ENCODE measurements around the gene PRRX1. TPM values are rescaled to one million over a fixed set of nuclear protein-coding genes. Genes with fewer than 3 reads are reported as not detected.
A peak's percentile ranks its signal among the peaks of the same experiment; 100 is the strongest.

The PRRX1 gene
- total RNA-seq (2014; rRNA removed; shearing (Covaris generic)): 0.10 TPM in 1 of 2 replicates, not detected in the other

DNA sequence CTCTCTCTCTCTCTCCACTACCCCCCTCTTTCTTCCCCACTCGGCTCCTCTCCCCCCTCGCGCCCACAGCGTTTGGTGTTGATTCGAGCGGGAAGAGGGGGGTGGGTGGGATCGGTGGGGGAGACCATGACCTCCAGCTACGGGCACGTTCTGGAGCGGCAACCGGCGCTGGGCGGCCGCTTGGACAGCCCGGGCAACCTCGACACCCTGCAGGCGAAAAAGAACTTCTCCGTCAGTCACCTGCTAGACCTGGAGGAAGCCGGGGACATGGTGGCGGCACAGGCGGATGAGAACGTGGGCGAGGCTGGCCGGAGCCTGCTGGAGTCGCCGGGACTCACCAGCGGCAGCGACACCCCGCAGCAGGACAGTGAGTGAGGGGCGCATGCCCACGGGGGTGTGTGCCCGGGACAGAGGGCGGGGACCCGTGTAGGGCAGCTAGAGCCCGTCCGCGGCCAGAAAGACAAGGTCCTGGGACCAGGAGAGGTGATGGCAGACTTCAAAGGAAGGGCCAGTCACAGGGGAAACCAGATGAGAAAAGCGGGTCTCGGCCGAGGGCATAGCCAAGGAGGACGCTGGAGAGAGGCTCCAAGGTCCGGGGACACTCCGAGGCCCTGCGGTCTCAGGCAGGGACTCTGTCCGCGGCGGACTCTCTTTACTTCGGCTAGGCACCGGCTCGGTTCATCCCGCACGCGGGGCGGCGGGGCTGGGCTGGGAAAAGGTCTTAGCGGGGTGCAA is at the start of gene PRRX1:
PRRX1 (plus strand) TSS at position 39 of the 735 bp plus-strand sequence; CDS start at position 127, 88 bp downstream.
- DNase-seq (ENCODE audit: low spot score): no peak

DNA sequence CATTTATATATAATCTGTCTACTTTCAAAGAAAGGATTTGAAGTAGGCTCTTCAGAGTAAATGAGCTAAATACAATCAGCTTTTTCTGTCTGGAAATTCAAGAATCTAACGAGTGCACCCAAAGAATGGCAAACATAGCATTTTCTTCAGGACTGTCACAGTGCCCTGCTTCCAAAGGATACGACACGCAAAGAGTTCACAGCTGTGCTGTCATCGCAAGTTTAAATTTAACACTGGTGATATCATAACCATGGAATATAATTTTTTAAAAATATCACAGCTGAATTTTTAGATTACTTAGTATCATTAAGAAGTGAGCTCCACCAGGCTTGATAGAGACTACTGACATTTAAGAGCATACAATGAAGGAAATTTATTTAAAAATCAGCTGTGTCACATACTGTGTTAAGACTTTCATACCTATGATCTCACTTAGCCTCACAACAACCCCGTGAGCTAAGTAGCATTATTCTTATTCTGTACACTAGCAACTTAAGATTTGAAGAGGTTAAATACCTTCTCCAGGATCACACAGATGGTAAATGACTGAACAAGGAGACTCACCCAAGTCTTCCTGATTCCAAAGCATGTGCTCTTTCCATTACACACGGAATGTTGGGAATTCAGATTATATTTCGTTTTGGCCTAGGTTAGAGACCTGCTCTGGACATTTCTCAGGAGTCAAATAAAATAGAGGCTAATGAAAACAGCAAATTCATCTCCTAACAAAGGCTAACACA is 46.2 kb upstream of the PRRX1 start:
- DNase-seq (ENCODE audit: low spot score): no peak

DNA sequence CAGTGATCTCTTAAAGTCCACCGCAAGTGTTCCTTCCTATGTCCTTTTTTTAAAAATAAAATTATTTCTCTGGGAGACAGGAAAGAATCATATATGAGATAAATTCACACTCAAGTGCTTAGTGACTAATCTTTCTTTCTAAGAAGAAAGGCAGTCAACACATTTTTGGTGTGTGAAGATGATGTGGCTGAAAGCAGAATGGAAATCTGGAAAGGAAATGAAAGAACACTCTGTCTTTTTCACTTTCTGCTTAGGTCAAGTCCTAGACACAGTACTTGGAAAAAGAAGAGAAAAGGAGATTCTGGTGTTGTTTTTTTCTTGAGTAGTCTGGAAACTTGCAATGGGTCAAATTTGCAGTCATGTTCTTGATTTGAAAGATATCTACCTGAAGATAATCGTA is 45.5 kb upstream of the PRRX1 start:
- no peak for DNase-seq (ENCODE audit: low spot score)

DNA sequence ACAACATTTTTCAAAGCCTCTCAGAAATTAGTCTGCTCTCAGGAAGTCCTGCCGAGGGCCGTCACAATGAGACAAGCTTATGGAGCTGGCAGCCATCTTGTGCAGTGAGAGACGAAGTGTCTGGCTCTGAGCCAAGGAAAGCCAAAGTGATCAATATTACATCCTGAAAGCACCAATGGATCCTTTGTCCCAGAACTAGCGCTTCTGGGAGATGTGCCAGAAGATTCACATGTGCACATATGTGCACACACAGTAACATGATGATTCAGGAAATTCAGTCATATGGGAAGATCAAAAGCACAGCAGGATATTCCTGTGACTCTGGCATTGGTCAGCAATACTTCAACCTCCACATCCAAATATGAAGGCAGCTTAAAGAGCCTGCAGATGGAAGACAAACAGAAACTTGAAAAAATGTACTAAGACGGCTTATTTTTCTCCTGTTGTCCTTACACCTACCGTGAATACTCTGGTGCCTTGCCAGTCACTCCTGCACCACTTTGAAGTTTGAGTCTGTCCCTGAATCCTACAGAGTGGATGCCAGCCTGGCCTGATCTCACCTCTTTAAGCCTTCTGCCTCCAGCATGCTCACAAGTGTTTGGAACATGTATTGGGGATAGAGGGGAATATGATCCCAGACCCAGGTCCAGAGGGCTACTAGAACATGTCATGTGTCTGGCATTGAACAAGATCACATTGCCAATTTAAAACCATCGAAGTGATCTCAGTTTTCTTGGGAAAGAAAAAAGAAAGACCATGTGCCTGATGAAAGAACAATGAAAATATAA is 44.5 kb upstream of the PRRX1 start:
- DNase-seq (ENCODE audit: low spot score): no peak

DNA sequence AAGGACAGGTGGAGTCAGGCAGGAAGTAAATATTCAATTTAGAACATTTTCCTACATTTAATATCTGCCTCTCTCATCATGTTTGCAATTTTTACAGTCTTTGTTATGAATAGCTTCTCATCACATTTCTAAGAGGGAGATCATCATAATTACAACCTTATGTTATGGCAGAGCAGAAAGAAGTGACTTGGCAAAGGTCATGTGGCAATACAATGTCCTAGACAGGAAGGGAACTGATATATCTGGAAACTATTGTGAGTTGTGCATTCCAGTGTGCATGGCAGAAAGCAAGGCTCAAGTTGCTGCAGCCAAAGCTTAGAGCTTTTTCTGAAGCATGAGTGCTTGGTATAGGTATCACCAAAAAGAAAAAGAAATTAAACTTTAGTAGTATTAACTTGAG is 43.8 kb upstream of the PRRX1 start:
- DNase-seq (ENCODE audit: low spot score): no peak

DNA sequence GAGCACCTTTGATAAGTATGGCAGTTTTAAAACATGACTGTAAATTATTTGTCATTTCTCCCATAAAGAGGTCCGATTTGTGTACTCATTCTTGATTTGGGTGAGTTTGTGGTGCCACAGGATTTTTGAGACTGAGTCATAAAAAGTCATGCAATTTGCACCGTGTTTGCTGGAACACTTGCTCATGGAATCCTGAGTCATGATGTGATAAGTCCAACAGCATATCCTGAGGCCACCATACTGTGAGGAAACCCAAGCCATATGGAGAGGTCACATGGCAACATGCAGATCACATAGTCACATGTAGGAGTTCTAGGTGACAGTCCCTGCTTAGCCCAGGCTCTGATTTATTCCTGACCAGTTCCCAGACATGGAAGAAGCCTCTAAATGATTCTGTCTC is 40.8 kb upstream of the PRRX1 start:
- DNase-seq (ENCODE audit: low spot score): peak; percentile 84

DNA sequence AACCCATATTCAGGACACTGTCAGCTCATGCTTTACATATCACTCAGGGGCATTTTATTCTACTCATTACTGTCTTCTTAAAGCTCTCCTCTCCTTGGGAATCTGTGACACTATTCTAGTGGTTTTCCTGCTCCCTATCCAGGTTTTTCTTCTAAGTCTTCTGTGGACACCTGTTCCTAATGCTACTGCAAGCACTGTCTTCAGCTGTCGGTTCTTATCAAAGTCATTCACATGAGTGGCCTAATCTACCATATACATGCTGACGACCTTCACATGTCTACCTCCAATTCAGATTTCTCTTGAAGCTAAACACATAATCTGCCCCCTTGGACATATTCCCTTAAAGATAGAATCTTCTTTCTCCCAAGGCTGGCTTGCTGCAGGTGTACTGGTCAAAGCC is 39.8 kb upstream of the PRRX1 start:
- no peak for DNase-seq (ENCODE audit: low spot score)

DNA sequence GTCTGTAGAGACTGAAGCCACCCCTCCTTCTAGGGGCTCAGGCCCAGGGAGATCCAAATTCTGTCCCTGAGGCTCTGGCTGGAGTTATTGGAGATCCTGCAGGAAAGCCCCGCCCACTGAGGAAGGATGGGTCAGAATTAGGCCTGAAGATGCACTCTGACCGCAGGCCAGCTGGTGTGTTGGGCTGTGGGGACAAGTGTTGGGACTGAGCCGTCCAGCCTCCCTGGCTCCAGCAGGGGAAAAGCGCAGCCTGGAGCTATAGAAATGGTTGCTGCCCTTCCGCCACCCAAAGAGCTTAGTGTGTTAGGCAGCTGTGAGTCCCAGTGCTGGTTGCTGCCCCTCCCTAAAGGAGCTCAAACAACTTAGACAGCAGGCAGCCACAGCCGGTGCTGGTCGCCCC is 33.0 kb upstream of the PRRX1 start:
- DNase-seq (ENCODE audit: low spot score): no peak

DNA sequence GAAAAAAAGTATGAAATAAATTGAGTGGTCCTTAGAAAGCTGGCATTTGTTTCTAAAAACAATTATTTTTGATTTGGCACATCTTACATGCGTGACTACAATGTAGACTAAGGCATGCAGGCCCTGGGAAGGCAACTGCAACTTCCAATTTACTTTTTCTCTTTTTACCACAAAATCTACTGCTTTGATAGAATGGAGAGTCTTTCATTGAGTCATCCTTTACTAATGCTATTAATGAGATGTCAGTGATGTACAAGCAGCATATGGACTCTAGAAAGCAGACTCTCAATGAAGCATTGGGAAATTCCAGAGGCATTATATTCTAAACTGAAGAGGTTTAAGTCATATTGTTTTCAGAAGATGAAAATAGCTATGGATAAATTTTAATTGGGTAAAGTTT is 29.6 kb upstream of the PRRX1 start:
- no peak for DNase-seq (ENCODE audit: low spot score)

DNA sequence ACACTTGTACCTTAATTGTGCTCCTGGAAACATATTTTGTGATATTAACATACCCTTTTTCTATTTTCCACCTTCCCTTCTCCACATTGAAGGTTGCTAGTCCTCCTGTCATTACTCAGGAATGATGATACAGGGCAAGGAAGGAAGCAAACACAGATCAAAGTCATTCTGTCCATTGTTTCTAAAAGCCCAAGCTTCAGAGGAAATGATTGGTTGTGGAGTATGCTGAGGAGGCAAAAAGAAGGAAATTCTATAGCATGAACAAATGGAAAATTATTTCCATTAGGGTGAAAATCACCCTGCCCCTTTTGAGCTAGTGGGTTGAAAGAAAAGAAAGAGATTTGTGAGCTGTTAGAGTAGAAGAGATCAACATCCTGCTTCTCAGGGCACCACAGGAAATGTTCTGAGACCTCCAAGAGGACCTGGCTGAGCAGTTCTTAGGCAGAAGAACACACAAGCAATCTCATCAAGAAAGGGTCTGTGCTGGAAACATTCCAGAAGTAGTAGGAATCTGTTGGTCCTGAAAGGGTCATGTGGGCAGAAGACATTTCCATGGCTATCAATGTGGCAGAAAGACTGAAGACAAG is 29.0 kb upstream of the PRRX1 start:
- no peak for DNase-seq (ENCODE audit: low spot score)

DNA sequence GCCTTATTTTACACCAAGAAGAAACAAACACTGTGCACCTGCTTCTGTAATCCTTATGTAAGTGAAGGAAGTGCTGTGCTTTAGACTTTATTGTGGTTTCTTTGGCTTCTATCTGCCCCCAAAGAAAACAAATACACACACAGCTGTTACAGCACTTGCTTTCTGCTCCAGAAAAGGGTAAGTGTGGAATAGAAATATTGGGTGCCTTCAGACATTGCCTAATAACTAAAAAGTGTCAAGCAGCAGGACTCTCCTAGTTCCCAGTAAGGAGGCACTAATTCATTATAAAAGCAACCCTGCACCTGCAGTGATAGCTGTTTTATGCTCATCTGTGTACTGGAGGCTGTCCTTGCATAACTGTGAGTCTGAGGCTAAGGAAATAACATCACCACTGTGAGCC is 23.4 kb upstream of the PRRX1 start:
- DNase-seq (ENCODE audit: low spot score): no peak

DNA sequence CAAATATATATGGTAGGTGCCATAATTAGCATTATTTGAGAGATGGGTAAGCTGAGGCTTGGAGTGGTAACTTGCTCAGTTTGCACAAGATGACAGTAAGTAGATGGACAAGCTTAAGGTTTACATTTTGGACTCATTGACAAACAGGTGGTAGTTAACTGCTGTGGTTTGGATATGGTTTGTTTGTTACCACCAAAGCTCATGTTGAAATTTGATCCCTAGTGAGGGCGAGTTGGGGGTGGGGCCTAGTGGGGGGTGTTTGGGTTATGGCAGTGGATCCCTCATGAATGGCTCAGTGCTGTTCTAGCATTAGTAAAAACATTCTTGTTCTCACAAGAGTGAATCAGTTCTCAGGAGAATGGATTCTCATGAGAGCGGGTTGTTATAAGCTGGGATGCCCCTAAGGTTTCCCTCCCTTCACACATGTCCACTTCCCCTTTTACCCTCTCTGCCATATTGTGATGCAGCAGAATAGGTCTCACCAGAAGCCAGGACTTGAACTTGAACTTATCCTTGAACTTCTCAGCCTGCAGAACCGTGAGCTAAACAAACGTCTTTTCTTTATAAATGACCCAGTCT is 6.6 kb upstream of the PRRX1 start:
- peak; percentile 16 for DNase-seq (ENCODE audit: low spot score)

DNA sequence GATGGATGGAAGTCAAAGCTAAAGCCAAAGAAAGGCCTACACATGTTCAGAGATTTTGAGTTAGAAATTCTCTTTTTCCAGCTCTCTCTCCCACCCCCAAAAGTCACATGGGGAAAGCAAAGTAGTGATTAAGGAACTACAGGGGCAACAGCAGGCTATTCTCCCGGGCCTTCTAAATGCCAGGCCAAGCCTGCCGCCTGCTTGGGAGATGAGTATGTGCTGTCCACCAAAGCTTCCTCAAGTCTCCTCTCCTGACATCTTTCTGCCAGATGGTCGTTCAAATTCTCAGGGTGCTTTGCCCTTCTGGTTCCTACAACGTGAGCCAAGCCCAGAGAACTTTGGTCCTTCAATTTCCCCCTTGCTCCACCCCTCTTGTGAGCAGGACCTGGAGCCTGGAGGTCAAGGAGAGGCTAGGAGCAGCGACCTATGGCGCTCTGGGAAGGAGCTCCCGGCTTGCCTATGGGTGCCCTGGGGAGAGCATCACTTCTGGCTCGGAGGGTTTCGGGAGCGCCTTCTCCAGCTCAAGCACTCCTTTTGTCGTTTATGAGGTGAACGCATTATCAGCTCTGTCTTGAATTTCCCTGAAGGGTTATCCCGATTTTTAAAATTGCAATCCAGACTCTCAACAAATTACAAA is 4.4 kb upstream of the PRRX1 start:
- DNase-seq (ENCODE audit: low spot score): no peak

DNA sequence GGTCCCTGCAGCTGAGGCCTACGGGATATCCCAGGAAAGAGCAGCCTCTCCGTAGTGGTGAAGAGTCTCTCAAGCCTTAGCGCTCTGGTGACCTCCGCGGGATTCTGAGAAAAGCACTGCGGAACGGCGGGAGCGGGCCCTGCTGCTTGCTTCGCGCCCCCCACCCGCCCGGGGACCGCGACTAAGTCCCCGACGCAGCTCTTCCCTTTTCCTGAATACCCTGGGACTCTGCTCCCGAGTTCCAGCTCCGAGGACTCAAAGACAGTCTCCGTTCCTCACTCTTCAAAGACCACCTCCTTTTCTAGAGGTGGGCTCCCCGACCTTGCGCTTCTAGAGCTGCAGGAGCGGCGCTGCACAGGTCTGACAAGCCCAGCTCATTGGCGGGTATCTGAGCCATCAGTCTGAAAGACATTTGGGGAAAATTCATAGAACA is 3.6 kb upstream of the PRRX1 start:
- no peak for DNase-seq (ENCODE audit: low spot score)

DNA sequence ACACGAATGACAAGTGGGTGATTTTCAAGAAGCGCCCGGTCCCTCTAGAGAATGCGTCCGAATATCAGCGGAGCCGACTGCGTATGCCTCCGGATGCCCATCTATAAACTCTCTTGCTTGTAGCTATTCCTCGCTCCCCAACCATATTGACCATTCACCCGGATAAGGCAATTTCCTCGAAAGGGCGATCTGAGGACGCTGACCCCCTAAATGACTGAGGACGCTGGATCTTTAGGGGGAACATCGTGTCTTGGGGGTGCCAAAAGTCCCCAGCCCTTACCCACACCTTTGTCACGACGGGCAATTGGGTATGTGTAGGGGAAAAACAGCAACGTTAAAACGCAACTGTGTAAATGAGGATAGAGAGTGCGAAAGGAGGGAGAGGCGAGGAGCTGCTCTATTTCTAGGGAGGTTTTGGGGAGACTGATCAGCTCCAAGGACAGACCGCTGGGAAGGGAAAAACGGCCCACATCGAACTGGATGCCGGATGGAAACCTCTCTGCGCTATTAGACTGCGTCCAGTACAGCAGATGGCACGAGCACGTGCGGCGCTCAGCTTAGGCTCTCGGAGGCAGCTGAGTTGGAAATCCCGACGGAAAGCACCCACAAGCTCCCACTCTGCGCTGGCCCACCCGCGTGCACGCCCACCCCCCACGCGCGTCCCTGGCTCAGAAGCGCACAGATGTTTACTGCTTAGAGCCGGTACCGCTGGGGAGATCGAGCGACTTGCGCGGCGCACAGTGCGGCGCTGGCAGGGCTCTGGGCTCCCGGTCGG is 2.9 kb upstream of the PRRX1 start:
- no peak for DNase-seq (ENCODE audit: low spot score)

DNA sequence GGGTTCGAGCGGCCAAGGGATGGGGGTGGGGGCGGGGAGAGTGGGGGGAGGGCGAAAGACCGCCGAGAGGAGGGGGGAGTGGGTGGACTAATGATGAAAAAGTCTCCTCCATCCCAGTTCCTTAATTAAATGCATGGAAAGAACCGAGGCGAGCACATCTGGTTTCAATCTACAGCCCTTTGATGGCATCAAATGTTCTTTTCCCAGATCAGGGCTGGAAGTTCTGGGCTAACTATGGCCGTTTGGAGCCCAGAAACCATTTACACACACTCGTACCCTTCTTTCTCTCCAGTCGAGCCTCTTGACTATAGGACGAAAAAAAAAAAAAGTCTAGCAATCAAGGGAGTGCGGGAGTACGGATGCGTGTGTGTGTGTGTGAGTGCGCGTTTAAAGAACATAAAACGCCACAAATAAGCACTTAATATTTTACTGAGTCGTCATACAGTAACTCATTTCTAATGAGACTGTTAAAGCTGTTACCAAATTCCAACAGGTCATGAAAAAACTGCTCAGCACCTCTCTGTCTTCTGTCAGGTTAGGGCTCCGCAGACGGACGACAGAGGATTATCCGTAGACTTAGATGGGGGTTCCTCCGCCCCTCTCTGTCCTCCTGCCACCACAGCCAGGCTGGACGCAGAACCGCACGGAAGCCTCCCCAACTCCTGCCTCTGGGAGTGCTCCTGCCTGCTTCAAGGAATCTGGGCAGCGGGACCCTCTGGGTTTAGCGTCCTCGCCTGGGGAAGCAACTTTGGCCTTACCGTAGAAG is 2.1 kb upstream of the PRRX1 start:
- DNase-seq (ENCODE audit: low spot score): no peak

DNA sequence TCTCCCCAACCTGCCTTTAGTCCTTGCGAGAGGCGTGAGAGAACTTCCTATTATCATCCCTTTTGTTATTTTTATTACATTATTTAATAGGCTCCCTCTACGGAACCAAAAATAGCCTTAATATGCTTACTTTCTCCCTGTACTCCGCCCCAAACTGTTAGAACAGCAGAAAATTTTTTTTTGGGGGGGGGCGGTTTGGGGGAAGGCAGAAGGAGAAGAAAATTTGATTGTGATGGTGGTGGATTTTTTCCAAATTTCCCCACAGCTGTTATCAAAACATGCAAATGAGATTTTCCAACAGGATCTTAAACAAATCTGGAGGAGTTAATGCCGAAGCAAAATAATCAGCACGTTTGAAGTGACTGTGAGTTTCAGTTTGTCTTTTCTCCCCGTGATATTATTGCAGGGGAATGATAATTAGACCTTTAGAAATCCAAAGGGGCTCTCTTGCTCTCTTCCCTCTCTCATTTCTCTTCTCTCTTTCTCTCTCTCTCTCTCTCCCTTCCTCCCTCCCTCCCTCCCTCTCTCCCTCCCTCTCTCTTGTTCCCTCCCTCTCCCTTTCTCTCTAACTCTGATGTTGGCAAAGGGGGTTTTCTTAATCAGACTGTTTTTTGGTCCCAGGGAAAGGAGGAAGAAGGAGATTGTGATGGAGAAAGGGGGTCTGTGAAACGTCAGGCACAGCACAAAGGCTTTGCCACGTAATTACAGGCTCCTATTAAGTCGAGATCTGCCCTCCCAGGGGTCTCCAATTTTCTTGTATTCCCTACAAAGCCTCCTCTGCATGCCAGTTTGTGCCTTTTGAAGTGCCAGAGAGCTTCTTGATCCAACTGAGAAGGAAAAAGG is 1.1 kb upstream of the PRRX1 start:
- DNase-seq (ENCODE audit: low spot score): no peak

DNA sequence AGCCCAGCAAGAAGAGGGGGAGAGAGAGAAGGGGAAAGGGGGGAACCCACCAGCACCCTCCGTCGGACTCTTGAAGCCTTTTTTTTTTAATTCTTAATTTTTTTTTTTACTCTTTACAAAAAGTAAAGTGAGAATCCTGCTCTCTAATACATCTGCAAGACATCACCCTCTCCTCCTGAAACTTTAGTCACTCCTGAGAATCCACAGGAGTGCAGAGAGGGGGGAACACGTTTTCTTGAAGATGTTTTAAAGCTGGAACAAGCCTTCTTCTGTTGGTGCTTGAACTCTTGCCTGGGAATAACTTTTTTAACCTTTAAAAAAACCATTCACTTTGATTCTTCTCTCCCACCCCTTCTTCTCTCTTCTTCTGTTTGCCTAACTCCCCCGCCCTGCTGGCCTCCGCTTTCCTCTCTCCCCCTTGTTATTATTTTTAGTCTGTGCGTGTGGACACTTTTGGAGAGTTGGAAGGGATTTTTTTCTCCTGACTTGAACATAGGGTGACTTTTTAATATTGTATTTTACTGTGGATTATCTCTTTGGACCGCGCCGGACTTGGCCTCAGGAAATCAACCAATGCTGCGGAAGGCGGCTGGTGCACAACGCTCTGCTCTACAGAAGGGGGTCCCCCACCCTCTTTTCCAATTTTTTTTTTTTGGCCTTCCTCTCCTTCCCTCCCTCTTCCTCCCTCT is 383 bp upstream of the PRRX1 start:
- DNase-seq (ENCODE audit: low spot score): no peak

All from H4 (cell line).